ENCODE data around the gene TRPM4.
A peak's percentile ranks its signal among the peaks of the same experiment; 100 is the strongest.
"Not testable (repeated sequence)": the region's sequence is repeated elsewhere in the genome, so short reads cannot be mapped to it uniquely, and the experiment has no call there.

The TRPM4 gene

DNA sequence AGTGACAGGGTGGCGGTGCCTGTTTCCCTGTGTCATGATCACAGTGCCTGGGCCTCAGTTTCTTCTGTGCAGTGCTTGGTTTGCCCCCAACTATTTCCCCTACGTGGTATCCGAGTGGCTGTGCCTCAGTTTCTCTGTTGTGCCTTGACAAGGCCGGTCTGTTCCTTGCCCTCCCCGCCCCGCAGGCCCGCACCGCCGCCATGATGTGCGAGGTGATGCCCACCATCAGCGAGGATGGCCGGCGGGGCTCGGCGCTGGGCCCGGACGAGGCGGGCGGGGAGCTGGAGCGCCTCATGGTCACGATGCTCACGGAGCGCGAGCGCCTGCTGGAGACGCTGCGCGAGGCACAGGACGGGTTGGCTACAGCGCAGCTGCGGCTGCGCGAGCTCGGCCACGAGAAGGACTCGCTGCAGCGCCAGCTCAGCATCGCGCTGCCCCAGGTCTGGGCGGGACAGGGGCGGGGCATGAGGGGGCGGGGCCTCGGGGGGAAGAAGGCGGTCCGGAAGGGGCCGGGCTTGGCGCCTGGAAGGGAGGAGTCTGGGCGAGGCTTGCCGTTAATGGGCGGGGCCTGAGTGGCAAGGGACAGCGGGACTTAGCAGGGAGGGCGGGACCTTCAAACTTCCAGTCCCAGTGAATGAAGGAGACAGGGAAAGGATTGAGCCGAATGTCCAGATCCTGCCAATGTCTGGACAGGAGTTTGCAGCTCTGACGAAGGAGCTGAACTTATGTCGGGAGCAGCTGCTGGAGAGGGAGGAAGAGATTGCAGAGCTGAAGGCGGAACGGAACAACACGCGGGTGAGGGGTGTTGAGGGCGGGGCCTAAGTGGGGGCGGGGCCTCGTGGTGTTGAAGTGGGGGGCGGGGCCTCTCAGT, 29.7 kb upstream of the TRPM4 start:
- DNase-seq, result peak; percentile 93

DNA sequence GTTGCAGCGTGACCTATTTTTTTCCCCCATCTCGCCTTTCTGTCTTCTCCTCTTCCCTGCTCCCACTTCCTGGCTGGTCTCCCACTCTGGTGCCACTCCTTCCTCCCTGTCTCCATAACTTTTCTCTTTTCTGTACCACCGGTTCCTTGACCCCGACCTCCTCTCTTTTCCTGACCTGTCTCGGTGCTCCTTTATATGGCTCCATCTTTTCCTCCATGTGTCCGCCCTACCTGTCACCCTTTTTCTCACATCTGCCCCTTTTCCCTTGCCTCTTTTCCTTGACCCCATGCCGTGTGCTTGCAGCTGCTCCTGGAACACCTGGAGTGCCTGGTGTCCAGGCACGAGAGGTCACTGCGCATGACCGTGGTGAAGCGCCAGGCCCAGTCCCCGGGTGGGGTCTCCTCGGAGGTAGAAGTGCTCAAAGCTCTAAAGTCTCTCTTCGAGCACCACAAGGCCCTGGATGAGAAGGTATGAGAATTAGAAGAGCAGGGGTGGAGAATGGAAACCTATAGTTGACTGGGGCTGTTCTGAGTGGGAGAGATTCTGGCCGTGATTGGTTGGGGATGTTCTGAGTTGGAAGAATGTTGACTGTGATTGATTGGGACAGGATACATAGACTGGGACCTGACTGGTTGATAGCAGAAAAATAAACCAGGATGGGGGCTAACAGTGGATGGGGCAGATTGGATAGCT, 28.9 kb upstream of the TRPM4 start:
- no peak for DNase-seq

DNA sequence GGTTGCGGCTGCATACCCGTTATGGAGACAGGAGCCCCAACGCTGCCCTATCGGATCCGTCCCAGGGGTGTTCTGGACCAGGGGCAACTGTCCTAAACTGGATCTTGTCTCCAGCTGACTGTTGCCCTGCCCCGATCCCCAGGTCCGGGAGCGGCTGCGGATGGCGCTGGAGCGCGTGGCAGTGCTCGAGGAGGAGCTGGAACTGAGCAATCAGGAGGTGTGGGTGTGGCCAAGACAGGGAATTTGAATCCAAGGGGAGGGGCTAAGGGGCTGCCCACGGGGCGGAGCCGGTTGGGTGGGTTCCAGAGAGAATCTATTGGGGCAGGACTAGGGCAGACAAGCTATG, 28.4 kb upstream of the TRPM4 start:
- no peak for DNase-seq

DNA sequence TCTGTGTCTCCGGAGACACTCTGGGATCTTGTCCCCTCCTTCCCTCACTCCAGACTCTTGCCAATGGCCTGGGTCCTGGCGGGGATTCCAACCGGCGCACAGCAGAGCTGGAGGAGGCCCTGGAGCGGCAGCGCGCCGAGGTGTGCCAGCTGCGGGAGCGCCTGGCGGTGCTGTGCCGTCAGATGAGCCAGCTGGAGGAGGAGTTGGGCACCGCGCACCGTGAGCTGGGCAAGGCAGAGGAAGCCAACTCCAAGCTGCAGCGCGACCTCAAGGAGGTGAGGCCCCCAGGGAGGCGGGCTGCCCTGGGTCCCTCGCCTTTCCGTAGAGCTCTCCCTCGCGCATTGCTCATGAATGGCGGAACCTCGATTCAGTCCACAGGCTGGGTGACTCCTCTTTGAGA, 27.3 kb upstream of the TRPM4 start:
- DNase-seq, result no peak

DNA sequence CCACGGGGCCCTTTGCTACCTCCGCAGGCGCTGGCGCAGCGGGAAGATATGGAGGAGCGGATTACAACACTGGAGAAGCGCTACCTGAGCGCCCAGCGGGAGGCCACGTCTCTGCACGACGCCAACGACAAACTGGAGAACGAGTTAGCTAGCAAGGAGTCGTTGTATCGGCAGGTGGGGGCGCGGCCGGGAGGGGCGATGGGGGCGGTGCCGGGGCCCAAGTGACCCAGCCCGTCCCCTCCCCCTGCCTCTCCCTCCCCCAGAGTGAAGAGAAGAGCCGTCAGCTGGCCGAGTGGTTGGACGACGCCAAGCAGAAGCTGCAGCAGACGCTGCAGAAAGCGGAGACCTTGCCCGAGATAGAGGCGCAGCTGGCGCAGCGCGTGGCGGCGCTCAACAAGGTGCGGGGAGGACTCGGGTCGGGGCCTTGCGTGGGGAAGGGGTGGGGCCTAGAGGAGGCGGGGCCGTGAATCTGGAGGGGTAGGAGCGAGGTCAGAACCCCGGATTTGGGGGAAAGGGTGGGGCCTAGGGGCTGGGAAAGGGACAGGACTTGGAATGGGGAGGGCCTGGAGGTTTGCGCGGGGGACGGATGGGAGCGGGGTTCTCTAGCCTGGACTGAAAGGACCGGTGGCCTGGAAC, 24.5 kb upstream of the TRPM4 start:
- no peak for DNase-seq

DNA sequence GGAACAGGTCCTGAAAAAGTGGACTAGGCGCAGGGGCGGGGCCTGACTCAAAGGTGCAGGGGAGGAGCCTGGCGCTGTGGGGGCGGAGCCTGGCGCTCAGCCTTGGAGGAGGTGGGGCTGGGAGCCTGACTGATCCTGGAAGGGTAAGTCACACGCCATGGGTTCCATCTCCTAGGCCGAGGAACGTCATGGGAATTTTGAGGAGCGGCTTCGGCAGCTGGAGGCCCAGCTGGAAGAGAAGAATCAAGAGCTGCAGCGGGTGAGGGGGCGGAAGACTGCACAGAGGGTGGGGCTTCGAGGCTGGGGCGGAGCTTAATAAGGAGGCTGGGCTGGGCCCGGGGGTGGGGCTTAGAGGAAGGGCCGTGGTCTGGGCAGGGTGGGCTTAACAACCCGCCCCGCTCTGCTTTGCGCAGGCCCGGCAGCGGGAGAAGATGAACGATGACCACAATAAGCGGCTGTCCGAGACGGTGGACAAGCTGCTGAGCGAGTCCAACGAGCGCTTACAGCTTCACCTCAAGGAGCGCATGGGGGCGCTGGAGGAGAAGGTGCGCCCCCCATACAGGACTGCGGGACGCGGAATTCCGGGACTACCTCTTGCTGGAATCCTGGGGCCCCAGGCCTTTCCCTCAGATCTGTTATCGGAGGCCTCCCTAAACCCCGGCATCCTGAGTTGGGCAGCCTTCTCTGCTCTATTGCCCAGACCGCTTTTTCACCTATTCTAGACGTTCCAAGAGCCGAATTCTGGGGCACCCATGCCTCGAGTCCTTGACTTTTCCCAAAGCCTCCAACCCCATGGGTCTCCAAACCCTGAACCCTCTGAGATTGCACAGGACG, 23.8 kb upstream of the TRPM4 start:
- DNase-seq, result no peak

DNA sequence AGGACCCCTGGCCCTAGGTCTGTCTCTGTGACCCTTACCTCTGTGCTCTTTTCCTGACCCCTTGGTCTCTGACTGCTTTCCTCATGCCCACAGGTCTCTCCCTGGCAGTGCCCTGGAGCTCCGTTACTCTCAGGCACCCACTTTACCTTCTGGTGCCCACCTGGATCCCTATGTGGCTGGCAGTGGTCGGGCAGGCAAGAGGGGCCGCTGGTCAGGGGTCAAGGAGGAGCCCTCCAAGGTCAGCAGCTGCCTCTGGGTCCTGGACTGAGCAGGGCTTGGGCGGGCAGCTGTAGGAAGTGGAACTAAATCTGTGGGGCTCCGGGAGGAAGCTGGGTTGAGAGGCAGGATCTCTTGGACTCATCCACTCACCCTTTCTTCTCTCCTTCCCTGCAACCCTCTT, 21.9 kb upstream of the TRPM4 start:
- no peak for DNase-seq

DNA sequence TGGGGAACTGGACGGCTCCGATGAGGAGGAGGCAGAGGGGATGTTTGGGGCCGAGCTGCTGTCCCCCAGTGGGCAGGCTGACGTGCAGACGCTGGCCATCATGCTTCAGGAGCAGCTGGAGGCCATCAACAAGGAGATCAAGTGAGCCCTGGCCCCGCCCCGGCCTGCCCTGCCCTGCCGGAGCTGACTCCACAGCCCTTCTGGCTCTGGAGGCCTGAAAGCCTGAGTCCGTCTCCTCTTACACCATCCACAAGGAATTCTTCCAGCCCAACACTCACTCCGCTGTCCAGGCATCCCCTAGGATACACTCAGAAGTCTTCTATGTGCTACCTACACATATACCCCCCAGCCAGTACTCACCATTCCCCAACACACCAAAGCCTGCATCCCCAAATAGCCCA, 20.8 kb upstream of the TRPM4 start:
- DNase-seq, result no peak

DNA sequence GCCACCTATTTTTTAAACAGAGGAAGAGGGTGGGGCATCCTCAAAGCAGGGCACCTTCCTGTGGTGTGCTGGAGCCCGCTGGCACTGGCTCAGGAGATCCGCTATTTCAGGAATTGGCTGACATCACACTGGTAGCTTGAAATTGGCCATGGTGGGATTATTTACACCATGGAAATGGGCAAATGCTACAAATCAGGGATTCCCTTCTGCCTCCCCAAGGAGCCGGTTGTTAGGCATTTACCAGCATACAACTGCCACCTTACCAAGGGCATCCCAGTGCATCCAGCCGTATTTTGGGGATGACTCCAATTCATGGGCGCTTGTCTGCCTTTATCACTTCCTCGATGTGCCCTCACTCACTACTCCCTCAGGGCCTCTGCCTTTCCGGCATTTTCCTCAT, 16.6 kb upstream of the TRPM4 start:
- DNase-seq, result no peak

DNA sequence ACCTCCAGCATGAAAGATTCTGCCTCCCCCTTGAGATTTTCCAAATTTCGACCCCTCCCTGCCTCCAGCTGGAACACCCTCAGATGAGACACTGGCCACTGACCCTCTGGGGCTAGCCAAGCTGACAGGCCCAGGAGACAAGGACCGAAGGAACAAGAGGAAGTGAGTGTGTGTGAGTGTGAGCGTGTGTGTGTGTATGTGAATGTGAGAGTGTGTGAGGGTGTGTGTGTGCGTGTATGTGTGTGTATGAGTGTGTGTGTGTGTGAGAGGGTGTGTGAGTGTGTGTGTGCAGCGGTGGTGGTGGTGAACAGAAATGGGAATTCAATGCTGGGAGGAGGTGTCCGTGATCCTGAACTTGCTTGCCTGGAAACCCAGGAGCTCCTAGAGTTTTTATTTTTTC, 16.2 kb upstream of the TRPM4 start:
- no peak for DNase-seq

DNA sequence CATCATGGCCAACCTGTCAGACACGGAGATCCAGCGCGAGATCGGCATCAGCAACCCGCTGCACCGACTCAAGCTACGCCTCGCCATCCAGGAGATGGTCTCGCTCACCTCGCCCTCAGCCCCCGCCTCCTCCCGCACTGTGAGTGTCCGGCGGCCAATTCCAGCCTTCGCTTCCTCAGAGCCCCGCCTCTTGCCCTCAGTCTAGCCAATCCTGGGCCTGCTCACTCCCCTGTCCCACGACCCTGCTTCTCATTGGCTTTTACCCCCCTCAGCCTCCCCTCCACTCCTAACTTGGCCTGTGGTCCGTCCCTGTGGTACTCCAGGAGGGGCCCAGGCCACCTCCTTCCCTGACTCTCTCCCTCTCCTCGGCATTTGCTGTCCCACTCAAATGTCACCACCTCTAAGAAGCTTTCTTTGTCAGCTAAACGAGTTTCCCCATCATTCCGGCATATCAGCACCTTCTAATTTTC, 14.7 kb upstream of the TRPM4 start:
- DNase-seq, result peak; percentile 87

DNA sequence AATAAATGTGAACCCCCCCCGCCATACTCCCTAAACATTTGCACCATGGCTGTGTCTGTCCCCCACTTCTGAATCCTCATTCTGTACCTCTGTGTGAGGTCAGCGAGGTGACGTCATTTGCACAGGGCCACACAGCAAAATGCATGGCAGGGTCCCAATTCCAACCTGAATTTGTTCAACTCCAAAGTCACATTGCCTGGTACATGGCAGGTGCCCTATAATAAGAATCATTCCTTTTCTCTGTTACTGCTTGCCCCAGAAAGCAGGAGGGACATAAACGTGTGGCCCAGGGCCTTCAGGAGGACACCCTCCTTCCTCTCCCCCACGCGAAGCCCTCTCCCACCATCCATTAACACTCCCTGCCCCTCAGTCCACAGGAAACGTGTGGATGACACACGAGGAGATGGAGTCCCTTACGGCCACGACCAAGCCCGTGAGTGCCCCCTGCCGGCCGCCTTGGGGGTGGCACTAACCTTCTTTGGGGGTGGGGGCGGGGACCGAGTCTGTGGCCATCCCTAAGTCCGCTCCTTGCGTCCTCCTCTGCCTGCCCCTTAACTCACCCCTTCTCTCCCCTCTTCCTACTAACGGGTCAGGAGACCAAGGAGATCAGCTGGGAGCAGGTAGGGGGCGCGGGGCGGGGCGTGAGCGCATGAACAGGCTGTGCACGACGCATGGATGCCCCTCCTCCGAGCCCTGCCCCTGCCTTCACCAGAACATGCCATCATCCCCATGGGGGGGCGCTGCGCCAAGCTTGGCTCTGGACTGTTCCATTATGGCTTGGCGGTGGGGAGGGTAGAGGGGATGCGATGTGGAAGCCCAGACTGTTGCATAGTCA, 11.8 kb upstream of the TRPM4 start:
- DNase-seq, result peak; percentile 47

DNA sequence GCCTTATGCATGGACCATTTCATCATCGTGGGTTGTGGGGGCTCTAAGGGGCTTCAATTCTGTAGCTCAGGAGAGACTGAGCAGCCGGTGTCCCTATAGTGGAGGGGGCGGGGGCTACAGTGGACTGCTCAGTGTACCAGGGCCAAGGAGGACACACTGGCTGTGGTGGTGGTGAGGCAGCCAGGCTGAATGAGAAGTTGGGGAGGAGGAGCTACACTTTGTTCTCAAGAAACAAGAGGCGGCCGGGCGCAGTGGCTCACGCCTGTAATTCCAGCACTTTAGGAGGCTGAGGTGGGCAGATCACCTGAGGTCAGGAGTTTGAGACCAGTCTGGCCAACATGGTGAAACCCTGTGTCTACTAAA, 11.2 kb upstream of the TRPM4 start:
- not testable (repeated sequence) for DNase-seq

DNA sequence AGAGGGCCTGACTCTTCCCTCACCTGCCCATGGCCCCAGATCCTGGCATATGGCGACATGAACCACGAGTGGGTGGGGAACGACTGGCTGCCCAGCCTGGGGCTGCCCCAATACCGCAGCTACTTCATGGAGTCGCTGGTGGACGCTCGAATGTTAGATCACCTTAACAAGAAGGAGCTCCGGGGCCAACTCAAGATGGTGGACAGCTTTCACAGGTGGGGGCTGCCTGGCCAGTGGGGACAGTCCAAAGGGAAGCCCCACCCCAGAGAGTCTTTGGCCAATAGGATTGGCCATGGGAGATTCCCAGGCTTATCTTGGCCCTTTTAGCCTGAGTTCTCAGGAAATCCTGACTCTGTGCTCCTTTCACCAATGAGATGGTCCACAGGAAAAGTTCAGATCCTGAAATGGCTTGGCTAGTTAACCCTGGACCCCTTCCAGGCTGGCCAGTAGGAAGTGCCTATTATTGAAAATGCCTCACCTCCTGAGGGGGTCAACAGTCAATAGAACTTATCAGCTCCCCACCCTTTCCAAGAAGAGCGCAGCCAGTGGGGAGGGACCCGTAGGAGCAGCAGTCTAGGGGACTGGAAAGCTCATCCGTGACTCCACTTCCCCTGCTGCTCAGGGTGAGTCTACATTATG, 9.4 kb upstream of the TRPM4 start:
- DNase-seq, result no peak

DNA sequence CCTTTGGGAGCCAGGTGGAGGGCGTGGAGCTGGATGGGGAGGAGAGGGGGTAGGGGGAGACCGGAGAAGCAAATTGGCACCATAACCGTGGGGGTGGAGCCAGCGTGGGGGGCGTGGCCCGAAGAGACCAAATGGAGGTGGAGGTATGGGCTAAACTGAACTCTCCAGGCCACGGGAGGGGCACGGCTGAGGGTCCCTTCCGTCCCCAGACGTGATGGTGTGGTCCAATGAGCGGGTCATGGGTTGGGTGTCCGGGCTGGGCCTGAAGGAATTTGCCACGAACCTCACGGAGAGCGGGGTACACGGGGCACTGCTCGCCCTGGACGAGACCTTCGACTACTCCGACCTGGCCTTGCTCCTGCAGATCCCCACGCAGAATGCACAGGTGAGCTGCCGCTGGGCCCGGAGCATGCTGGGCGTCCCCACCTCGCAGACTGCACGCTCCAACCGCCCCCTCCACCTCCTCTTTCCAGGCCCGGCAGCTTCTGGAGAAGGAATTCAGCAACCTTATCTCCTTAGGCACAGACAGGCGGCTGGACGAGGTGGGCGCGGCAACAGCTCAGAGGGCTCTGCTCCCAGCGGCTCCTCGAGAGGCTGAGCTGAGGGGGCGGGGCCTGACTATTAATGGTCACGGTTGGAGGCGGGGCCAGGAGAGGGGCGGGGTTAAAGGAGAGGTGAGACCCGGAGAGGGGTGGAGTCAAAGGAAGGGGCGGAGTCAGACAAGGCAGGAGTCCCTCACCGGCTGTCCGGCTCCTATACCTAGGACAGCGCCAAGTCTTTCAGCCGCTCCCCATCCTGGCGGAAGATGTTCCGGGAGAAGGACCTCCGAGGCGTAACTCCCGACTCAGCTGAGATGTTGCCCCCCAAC, 8.6 kb upstream of the TRPM4 start:
- DNase-seq, result peak; percentile 93

DNA sequence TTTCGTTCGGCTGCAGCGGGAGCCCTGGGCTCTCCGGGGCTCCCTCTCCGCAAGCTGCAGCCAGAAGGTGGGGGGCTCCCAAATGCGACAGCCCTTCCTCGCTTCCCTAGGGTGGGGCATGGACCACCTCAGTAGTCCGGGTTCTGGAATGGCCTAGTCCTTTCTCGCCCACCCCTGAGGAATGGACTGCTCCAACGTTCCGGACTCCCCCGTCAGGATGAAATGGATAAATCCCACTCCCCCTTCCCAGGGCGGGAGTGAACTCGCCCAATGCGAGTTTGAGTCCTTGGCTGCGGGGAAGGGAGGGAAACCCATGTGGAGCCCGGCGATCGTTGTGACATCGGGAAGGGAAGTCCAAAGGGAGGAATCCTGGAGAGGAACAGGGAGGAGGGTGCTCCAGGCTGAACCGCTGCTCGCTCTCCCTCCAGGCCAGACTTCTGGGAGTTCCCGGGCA, 7.9 kb upstream of the TRPM4 start:
- DNase-seq, result peak; percentile 43

DNA sequence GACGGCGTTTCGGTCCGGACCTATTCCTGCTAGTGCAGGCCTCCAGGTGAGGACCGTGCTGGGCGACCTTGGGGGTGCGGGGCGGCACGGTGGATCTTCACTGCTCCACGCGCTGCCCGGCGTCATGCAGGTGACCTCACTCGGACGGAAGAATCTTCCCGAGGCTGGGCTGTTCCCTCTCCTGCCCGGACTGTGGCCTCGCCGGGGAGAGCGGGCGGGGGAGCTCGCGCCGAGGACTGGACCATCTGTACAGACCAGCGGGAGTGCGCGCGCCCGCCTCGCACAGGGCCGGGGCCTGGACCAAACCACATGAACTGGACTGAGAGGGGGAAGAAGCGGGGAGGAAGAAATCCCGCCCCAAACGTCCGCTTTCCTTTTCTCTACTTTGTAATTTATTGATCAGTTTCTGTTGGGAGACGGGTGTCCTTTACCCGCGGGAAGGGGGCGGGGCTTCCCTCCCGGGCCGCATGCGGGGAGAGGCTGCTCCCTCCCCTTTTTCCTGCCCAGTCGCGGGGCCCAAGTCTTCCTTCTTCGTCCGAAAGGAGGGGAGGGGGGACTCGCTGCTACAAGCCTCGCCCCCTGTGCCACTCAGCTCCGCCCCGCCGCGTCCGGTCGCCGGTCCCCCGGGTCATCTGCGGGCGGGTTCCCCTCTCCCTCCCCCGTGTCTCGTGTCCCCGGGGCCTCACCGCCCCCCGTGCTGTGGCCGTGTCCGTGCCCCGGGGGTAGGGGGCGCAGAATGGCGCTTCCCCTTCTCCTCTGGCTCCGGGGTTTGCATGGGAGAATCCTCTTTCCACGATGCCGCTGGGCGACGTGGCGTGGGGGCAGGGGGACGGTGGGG, 7.3 kb upstream of the TRPM4 start:
- peak; percentile 63 for DNase-seq

DNA sequence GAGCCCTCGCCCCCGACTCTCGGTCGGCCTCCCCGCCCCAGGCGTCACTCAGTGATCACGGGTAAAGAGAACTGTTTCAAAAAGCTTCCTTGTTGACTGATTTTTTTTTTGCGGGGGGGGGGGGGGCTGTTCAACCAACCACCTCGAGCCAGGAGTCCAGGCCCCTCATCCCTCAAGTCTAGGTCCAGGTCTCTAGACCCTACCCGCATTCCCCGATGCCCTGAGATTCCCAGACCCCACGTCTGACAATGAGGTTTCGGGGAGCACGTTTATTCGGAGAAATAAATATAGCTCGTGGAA, 6.7 kb upstream of the TRPM4 start:
- no peak for DNase-seq

DNA sequence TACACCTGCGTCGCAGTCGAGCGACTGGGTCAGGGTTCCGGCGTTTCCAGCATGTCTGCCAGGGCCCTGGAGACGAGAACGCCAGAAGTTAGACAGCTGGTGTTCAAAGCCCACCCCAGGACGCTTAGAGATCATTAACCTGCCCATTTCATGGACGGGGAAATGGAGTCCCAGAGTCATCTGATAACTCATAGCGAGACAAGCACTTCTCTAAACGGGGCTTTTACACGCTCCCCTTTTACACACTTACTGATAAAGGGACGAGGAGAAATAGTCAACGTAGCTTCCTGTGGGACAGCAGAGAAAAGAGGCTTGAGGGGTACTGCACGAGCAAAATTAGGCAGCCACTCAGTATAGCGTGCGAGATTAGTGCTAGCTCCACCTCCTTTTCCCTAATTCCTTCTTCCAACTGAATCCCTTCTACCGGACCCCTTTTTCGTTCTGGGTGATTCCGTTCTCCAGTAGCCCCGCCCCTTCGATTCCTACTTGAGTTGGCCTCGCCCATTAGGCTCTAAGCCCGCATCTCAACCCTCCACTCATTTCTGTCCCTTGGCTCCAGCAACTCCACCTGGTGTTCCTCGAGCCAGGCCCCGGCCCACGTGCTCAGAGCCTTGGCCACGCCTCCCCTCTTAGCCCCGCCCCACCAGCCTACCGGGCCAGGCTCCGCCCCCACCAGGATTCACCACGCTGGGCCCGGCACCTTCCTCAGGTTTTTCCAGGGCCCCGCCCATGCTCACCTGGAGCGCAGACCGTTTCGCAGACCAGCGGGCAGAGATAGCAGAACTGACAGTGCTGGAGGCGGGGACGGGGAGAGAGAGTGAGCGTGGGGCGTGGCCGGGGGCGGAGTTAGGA, 6.1 kb upstream of the TRPM4 start:
- no peak for DNase-seq
